Measurements from ENCODE around the gene AARS1.
"Not testable (repeated sequence)": the region's sequence is repeated elsewhere in the genome, so short reads cannot be mapped to it uniquely, and the experiment has no call there.

Gene AARS1

GRCh38 chr16:70223216-70223615 lies 66.1 kb downstream of the AARS1 start:
- not testable (repeated sequence) for DNase-seq (ENCODE audit: insufficient read length, low spot score); FAIRE-seq

DNA sequence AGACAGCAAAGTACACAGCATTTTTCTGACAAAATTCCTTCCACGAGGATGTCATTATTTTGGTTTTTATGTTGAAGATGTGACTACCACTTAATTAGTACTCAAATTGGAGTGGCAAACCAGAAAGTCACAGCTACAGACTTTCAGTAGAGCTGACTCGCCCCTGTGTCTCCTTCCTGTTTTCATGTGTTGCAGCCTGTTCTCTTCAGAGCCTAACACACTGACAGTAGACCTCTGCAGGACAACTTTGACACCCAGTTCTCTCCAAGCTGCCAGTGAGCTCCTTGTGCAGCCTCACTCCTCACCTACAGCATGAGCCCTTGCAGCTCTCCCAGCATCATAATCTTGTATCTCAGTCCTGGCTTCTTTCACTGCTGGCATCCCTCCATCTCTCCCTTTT lies 66.7 kb downstream of the AARS1 start:
- not testable (repeated sequence) for FAIRE-seq; DNase-seq (ENCODE audit: insufficient read length, low spot score)

GRCh38 chr16:70218586-70218985 lies 70.7 kb downstream of the AARS1 start:
- FAIRE-seq; DNase-seq (ENCODE audit: insufficient read length, low spot score): not testable (repeated sequence)

- not testable (repeated sequence) for DNase-seq (ENCODE audit: insufficient read length, low spot score); FAIRE-seq
Measured at GRCh38 chr16:70206382-70206781, 82.9 kb downstream of the AARS1 start.

GRCh38 chr16:70204668-70205405 lies 84.5 kb downstream of the AARS1 start:
- not testable (repeated sequence) for FAIRE-seq; DNase-seq (ENCODE audit: insufficient read length, low spot score)

DNA sequence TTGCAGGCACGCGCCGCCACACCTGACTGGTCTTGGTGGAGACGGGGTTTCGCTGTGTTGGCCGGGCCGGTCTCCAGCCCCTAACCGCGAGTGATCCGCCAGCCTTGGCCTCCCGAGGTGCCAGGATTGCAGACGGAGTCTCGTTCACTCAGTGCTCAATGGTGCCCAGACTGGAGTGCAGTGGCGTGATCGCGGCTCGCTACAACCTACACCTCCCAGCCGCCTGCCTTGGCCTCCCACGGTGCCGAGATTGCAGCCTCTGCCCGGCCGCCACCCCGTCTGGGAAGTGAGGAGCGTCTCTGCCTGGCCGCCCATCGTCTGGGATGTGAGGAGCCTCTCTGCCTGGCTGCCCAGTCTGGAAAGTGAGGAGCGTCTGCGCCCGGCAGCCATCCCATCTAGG lies 85.3 kb downstream of the AARS1 start:
- not testable (repeated sequence) for DNase-seq (ENCODE audit: insufficient read length, low spot score); FAIRE-seq

GRCh38 chr16:70203508-70203907 lies 85.8 kb downstream of the AARS1 start:
- FAIRE-seq; DNase-seq (ENCODE audit: insufficient read length, low spot score): not testable (repeated sequence)

Data from GM12891 (cell line).